Measurements from ENCODE around the gene SYNGAP1.
A peak's percentile ranks its signal among the peaks of the same experiment; 100 is the strongest.
"Not testable (repeated sequence)": the region's sequence is repeated elsewhere in the genome, so short reads cannot be mapped to it uniquely, and the experiment has no call there.

SYNGAP1 gene

GRCh38 chr6:33469661-33470060 is 49.8 kb downstream of the SYNGAP1 start:
- no peak for DNase-seq (ENCODE audit: low spot score)

GRCh38 chr6:33477864-33478263 is 58.0 kb downstream of the SYNGAP1 start:
- DNase-seq (ENCODE audit: low spot score): no peak

- peak; percentile 3 for DNase-seq (ENCODE audit: low spot score)
These were observed 61.3 kb downstream of the SYNGAP1 start for GRCh38 chr6:33481192-33481591.

- not testable (repeated sequence) for DNase-seq (ENCODE audit: low spot score)
These were observed 62.8 kb downstream of the SYNGAP1 start for GRCh38 chr6:33482620-33483019.

GRCh38 chr6:33483678-33484077 is 63.8 kb downstream of the SYNGAP1 start:
- no peak for DNase-seq (ENCODE audit: low spot score)

- not testable (repeated sequence) for DNase-seq (ENCODE audit: low spot score)
These were observed 64.9 kb downstream of the SYNGAP1 start for GRCh38 chr6:33484673-33485262.

GRCh38 chr6:33485680-33486079 is 65.8 kb downstream of the SYNGAP1 start:
- DNase-seq (ENCODE audit: low spot score): not testable (repeated sequence)

- no peak for DNase-seq (ENCODE audit: low spot score)
These were observed 68.5 kb downstream of the SYNGAP1 start for GRCh38 chr6:33488339-33488738.

GRCh38 chr6:33490198-33490597 is 70.3 kb downstream of the SYNGAP1 start:
- DNase-seq (ENCODE audit: low spot score): peak; percentile 52

- no peak for DNase-seq (ENCODE audit: low spot score)
These were observed 70.8 kb downstream of the SYNGAP1 start for GRCh38 chr6:33490621-33491020.

- DNase-seq (ENCODE audit: low spot score): no peak
These were observed 72.2 kb downstream of the SYNGAP1 start for GRCh38 chr6:33492093-33492492.

GRCh38 chr6:33497157-33497556 is 77.3 kb downstream of the SYNGAP1 start:
- no peak for DNase-seq (ENCODE audit: low spot score)

GRCh38 chr6:33502486-33502885 is 82.6 kb downstream of the SYNGAP1 start:
- no peak for DNase-seq (ENCODE audit: low spot score)

GRCh38 chr6:33504486-33504885 is 84.6 kb downstream of the SYNGAP1 start:
- DNase-seq (ENCODE audit: low spot score): no peak
